ENCODE measurements around the gene URI1.

URI1 gene

GRCh38 chr19:29952177-29952576 is 10.1 kb downstream of the URI1 start:
- H3K4me3 ChIP-seq = no peak overlapping the region
- DNase-seq (ENCODE audit: low spot score) = no peak
- H3K27ac ChIP-seq = no peak overlapping the region
- TF ChIP-seq CTCF (IDR thresholded peaks at IDR 0.05) = no peak

GRCh38 chr19:29952646-29953045 is 10.6 kb downstream of the URI1 start:
- Histone ChIP-seq H3K27ac (no peak overlapping the region), H3K4me3 (no peak overlapping the region)
- TF ChIP-seq CTCF (IDR thresholded peaks at IDR 0.05) = no peak
- no peak for DNase-seq (ENCODE audit: low spot score)

- Histone ChIP-seq H3K4me3 (no peak overlapping the region), H3K27ac (no peak overlapping the region)
- no peak for TF ChIP-seq CTCF (IDR thresholded peaks at IDR 0.05)
- DNase-seq (ENCODE audit: low spot score) = no peak
These were observed 11.6 kb downstream of the URI1 start for GRCh38 chr19:29953352-29954247.

DNA sequence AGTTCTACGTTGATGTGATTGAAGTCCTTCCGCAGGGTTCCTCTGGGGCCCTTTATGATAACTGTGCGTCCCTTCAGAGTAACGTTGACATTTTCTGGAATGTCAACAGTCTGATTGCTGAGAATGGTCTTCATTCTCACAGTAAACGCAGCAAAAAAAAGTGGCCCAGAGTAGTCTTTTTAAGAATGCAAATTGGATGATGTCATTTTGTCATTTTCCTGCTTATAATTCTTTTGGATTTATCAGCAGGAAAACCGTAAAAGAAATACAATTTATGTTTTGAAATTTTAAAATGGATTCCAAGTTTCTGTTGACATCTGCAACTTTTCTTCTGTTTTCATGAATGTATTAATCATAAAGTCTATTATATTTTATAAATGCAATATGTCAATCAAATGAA is 14.8 kb downstream of the URI1 start:
- H3K27ac ChIP-seq = no peak overlapping the region
- no peak for TF ChIP-seq CTCF (IDR thresholded peaks at IDR 0.05)
- H3K4me3 ChIP-seq = no peak overlapping the region
- DNase-seq (ENCODE audit: low spot score) = no peak

GRCh38 chr19:29961311-29961710 is 19.3 kb downstream of the URI1 start:
- no peak for DNase-seq (ENCODE audit: low spot score)
- Histone ChIP-seq H3K27ac (no peak overlapping the region), H3K4me3 (no peak overlapping the region)
- no peak for TF ChIP-seq CTCF (IDR thresholded peaks at IDR 0.05)

GRCh38 chr19:29962793-29963192 is 20.8 kb downstream of the URI1 start:
- no peak overlapping the region for H3K27ac ChIP-seq
- no peak for TF ChIP-seq CTCF (IDR thresholded peaks at IDR 0.05)
- no peak overlapping the region for H3K4me3 ChIP-seq
- DNase-seq (ENCODE audit: low spot score) = no peak

DNA sequence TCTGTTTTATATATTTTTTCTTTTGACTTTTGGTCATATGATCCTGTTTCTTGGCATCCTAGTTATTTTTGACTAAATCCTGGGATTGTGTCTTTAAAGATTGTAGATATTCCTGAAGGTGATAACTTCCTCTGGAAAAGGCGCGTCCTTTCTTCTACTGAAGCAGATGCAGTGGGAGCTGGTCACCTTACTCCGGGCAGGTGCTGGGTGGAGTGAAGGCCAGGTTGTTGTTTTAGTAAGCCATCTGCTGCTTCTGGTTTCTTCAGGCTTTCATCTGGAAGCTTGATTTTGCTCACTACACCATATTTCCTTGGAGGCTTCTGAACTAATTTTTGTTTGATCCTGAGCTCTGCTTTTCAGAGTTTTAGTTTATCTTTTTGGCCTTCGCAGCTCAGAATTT is 21.5 kb downstream of the URI1 start:
- Histone ChIP-seq H3K4me3 (no peak overlapping the region), H3K27ac (no peak overlapping the region)
- no peak for TF ChIP-seq CTCF (IDR thresholded peaks at IDR 0.05)
- DNase-seq (ENCODE audit: low spot score) = no peak
